HG03571 (cell line): ENCODE data around the gene MGAT5.

Source experiments
- ATAC-seq: cut with Tn5 transposase; IDR thresholded peaks from one replicate; pipeline ENCODE4 v1.9.1; 2021; ENCODE audit not compliant: unreplicated experiment

The MGAT5 gene

GRCh38 chr2:134362152-134362668, 108.3 kb downstream of the MGAT5 start:
- no peak for ATAC-seq

- ATAC-seq = no peak
These were observed 108.9 kb downstream of the MGAT5 start for GRCh38 chr2:134362740-134363139.

- ATAC-seq = no peak
These were observed 111.5 kb downstream of the MGAT5 start for GRCh38 chr2:134365356-134365755.

- ATAC-seq = no peak
These were observed 112.5 kb downstream of the MGAT5 start for GRCh38 chr2:134366359-134366758.

- no peak for ATAC-seq
These were observed 113.3 kb downstream of the MGAT5 start for GRCh38 chr2:134367213-134367612.

- no peak for ATAC-seq
These were observed 114.3 kb downstream of the MGAT5 start for GRCh38 chr2:134368009-134368817.

- no peak for ATAC-seq
These were observed 115.5 kb downstream of the MGAT5 start for GRCh38 chr2:134369220-134369902.

- ATAC-seq = no peak
These were observed 117.0 kb downstream of the MGAT5 start for GRCh38 chr2:134370655-134371445.

- no peak for ATAC-seq
These were observed 118.3 kb downstream of the MGAT5 start for GRCh38 chr2:134372141-134372540.

GRCh38 chr2:134372611-134373131, 118.8 kb downstream of the MGAT5 start:
- no peak for ATAC-seq

GRCh38 chr2:134375935-134376334, 122.1 kb downstream of the MGAT5 start:
- ATAC-seq = no peak

- ATAC-seq = no peak
These were observed 123.9 kb downstream of the MGAT5 start for GRCh38 chr2:134377730-134378129.

- ATAC-seq = no peak
These were observed 125.4 kb downstream of the MGAT5 start for GRCh38 chr2:134379293-134379692.

- ATAC-seq = no peak
These were observed 125.8 kb downstream of the MGAT5 start for GRCh38 chr2:134379722-134380121.

- ATAC-seq = no peak
These were observed 127.3 kb downstream of the MGAT5 start for GRCh38 chr2:134381141-134381540.

GRCh38 chr2:134384131-134384530, 130.3 kb downstream of the MGAT5 start:
- no peak for ATAC-seq

- no peak for ATAC-seq
These were observed 131.3 kb downstream of the MGAT5 start for GRCh38 chr2:134385195-134385594.

GRCh38 chr2:134386310-134386709, 132.4 kb downstream of the MGAT5 start:
- ATAC-seq = no peak

- no peak for ATAC-seq
These were observed 135.5 kb downstream of the MGAT5 start for GRCh38 chr2:134389381-134389780.

- peak; percentile 73 for ATAC-seq
These were observed 137.9 kb downstream of the MGAT5 start for GRCh38 chr2:134391751-134392160.

- ATAC-seq = no peak
These were observed 138.7 kb downstream of the MGAT5 start for GRCh38 chr2:134392442-134393074.
